ENCODE data around the gene SCLY. TPM values are rescaled to one million over a fixed set of nuclear protein-coding genes. Genes with fewer than 3 reads are reported as not detected.

SCLY gene
- total and polyA plus RNA-seq, 2 of the 13 experiments (the other 11 are each of a cell fraction or from before 2014, with no cell fraction given) = 27.9 to 38.6 TPM

DNA sequence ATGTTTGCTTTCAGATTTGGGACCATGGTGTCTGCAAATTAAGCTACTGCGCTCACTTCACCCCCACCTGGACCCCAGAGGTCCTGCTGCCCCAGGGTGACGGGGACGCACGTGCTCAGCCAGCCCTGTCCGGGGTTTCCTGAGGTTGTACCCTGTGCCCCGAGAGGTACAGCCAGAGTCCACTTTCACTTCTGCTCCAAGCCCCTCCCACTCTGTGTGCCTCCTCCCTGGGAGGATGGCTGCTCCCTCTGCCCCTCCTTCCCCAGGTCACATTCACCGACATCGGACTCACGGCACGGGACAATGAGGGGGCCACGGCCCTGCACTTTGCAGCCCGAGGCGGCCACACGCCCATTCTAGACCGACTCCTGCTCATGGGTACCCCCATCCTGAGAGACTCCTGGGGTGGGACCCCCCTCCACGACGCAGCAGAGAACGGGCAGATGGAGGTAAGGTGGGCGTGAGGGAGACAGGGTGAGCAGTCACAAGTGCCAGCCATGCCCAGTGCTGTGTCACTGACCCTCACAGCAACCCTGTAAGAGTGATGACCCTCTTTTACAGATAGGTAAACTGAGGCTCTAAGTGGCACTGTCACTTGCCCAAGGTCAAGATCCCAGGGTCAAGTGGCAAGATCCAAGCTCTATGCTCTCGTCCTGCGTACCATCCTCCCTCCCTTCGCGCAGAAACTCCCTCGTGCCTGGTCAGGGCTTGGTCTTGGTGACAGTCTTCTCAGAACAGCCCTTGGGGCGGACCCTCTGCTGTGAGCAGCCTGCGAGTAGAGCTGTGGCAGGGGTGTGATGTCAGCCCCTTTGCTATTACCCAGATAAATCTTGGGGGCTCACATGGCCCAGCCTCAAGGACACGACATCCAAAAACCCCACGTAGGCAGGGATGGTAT is 47.0 kb downstream of the SCLY start (continued):
- TF ChIP-seq, protein P1, sequence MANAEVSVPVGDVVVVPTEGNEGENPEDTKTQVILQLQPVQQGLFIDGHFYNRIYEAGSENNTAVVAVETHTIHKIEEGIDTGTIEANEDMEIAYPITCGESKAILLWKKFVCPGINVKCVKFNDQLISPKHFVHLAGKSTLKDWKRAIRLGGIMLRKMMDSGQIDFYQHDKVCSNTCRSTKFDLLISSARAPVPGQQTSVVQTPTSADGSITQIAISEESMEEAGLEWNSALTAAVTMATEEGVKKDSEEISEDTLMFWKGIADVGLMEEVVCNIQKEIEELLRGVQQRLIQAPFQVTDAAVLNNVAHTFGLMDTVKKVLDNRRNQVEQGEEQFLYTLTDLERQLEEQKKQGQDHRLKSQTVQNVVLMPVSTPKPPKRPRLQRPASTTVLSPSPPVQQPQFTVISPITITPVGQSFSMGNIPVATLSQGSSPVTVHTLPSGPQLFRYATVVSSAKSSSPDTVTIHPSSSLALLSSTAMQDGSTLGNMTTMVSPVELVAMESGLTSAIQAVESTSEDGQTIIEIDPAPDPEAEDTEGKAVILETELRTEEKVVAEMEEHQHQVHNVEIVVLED (CRISPR knock-in tag; IDR thresholded peaks at IDR 0.05; ENCODE audit: borderline replicate concordance) = peak; percentile 40; the same call in 1 of the 2 replicates
- TF ChIP-seq ZFP90 (CRISPR knock-in tag; IDR thresholded peaks at IDR 0.05; ENCODE audit: borderline replicate concordance) (peak; percentile 86; the same call in 1 of the 2 replicates), SSRP1 (CRISPR knock-in tag; IDR thresholded peaks at IDR 0.05) (no peak), ZNF343 (CRISPR knock-in tag; IDR thresholded peaks at IDR 0.05) (no peak; the same call in 1 of the 2 replicates), ZNF879 (CRISPR knock-in tag; IDR thresholded peaks at IDR 0.05) (no peak; the same call in 1 of the 2 replicates), ZFX (CRISPR knock-in tag; IDR thresholded peaks at IDR 0.05; ENCODE audit: low read depth) (no peak), HIVEP1 (CRISPR knock-in tag; IDR thresholded peaks at IDR 0.05) (no peak), JDP2 (CRISPR knock-in tag; IDR thresholded peaks at IDR 0.05; ENCODE audit: borderline replicate concordance) (no peak), ARID2 (CRISPR knock-in tag; IDR thresholded peaks at IDR 0.05; ENCODE audit: borderline replicate concordance) (no peak), SOX6 (IDR thresholded peaks at IDR 0.05) (no peak), SOX6 (CRISPR knock-in tag; IDR thresholded peaks at IDR 0.05) (no peak), NFRKB (IDR thresholded peaks at IDR 0.05) (no peak)
- TF ChIP-seq, protein P2, sequence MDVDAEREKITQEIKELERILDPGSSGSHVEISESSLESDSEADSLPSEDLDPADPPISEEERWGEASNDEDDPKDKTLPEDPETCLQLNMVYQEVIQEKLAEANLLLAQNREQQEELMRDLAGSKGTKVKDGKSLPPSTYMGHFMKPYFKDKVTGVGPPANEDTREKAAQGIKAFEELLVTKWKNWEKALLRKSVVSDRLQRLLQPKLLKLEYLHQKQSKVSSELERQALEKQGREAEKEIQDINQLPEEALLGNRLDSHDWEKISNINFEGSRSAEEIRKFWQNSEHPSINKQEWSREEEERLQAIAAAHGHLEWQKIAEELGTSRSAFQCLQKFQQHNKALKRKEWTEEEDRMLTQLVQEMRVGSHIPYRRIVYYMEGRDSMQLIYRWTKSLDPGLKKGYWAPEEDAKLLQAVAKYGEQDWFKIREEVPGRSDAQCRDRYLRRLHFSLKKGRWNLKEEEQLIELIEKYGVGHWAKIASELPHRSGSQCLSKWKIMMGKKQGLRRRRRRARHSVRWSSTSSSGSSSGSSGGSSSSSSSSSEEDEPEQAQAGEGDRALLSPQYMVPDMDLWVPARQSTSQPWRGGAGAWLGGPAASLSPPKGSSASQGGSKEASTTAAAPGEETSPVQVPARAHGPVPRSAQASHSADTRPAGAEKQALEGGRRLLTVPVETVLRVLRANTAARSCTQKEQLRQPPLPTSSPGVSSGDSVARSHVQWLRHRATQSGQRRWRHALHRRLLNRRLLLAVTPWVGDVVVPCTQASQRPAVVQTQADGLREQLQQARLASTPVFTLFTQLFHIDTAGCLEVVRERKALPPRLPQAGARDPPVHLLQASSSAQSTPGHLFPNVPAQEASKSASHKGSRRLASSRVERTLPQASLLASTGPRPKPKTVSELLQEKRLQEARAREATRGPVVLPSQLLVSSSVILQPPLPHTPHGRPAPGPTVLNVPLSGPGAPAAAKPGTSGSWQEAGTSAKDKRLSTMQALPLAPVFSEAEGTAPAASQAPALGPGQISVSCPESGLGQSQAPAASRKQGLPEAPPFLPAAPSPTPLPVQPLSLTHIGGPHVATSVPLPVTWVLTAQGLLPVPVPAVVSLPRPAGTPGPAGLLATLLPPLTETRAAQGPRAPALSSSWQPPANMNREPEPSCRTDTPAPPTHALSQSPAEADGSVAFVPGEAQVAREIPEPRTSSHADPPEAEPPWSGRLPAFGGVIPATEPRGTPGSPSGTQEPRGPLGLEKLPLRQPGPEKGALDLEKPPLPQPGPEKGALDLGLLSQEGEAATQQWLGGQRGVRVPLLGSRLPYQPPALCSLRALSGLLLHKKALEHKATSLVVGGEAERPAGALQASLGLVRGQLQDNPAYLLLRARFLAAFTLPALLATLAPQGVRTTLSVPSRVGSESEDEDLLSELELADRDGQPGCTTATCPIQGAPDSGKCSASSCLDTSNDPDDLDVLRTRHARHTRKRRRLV (CRISPR knock-in tag; IDR thresholded peaks at IDR 0.05) = no peak
- TF ChIP-seq, protein P3, sequence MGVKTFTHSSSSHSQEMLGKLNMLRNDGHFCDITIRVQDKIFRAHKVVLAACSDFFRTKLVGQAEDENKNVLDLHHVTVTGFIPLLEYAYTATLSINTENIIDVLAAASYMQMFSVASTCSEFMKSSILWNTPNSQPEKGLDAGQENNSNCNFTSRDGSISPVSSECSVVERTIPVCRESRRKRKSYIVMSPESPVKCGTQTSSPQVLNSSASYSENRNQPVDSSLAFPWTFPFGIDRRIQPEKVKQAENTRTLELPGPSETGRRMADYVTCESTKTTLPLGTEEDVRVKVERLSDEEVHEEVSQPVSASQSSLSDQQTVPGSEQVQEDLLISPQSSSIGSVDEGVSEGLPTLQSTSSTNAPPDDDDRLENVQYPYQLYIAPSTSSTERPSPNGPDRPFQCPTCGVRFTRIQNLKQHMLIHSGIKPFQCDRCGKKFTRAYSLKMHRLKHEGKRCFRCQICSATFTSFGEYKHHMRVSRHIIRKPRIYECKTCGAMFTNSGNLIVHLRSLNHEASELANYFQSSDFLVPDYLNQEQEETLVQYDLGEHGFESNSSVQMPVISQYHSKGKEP (CRISPR knock-in tag; IDR thresholded peaks at IDR 0.05) = 0 out of 2 replicates have a peak, but pooled peaks have one; percentile 60
- TF ChIP-seq, protein P4, sequence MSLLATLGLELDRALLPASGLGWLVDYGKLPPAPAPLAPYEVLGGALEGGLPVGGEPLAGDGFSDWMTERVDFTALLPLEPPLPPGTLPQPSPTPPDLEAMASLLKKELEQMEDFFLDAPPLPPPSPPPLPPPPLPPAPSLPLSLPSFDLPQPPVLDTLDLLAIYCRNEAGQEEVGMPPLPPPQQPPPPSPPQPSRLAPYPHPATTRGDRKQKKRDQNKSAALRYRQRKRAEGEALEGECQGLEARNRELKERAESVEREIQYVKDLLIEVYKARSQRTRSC (CRISPR knock-in tag; IDR thresholded peaks at IDR 0.05; ENCODE audit: low read depth) = peak; percentile 68; the same call in 1 of the 2 replicates
- TF ChIP-seq, protein P5, sequence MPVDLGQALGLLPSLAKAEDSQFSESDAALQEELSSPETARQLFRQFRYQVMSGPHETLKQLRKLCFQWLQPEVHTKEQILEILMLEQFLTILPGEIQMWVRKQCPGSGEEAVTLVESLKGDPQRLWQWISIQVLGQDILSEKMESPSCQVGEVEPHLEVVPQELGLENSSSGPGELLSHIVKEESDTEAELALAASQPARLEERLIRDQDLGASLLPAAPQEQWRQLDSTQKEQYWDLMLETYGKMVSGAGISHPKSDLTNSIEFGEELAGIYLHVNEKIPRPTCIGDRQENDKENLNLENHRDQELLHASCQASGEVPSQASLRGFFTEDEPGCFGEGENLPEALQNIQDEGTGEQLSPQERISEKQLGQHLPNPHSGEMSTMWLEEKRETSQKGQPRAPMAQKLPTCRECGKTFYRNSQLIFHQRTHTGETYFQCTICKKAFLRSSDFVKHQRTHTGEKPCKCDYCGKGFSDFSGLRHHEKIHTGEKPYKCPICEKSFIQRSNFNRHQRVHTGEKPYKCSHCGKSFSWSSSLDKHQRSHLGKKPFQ (CRISPR knock-in tag; IDR thresholded peaks at IDR 0.05; ENCODE audit: insufficient replicate concordance) = no peak
